HG03139 (cell line): ENCODE results near the gene GPHN.
"Not testable (repeated sequence)": the region's sequence is repeated elsewhere in the genome, so short reads cannot be mapped to it uniquely, and the experiment has no call there.

ENCODE experiments used
- ATAC-seq: cut with Tn5 transposase; IDR thresholded peaks from one replicate; pipeline ENCODE4 v1.9.1; 2021; ENCODE audit not compliant: unreplicated experiment

GPHN gene

GRCh38 chr14:66651536-66652220, 143.7 kb downstream of the GPHN start:
- ATAC-seq: no peak

GRCh38 chr14:66652525-66653106, 144.7 kb downstream of the GPHN start:
- no peak for ATAC-seq

GRCh38 chr14:66657780-66658179, 149.8 kb downstream of the GPHN start:
- no peak for ATAC-seq

DNA sequence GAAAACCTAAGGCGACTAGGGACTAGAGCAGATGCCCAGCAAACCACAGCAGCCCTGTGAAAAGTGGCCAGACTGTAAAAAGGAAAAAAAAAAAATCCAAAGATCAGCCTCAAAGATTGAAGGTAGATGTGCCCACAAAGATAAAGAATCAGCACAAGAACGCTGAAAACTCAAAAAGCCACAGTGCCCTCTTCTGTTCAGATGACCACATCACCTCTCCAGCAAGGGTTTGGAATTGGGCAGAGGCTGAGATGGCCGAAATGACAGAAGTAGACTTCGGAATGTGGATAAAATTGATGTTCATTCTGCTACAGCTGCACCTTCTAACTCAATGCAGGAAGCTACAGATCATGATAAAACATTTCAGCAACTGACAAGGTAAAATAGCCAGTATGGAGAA, 154.4 kb downstream of the GPHN start:
- no peak for ATAC-seq

- no peak for ATAC-seq
Observed at GRCh38 chr14:66677780-66678179, 169.8 kb downstream of the GPHN start.

GRCh38 chr14:66680216-66680615, 172.3 kb downstream of the GPHN start:
- ATAC-seq: no peak

DNA sequence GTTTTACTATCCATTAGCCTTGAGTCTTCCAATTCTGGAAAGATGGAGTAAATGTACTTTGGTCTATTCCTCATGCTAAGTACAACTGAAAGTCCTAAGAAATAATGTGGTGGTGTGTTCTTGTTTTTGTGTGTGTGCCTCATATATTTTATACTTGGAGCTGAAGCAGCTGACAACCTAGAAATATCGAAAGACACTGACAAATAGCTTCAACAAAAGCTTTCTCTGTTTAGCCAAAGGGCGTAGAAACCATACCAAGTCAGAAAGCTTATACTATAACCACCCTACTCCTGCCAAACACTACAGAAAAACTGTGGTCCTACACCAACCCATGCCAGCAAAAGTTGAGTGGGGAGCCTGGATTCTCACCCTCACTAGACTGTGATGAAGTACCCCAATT, 188.4 kb downstream of the GPHN start:
- no peak for ATAC-seq

DNA sequence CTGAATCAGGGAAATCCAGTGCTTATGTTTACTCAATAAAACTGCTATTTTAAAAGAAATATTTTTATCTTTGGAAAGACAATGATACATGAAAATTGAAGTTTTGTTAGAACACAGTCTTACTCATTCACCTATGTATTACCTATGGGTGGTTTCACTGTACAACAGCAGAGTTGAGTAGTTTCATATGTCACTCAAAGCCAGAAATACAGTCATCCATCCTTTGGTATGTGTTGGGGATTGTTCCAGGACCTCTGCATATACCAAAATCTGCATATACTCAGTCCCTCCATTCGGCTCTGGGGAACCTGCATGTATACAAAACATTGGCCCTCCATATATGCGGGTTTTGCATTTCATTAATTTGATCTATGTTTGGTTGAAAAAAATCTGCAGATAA, 190.6 kb downstream of the GPHN start:
- no peak for ATAC-seq

- no peak for ATAC-seq
Observed at GRCh38 chr14:66701813-66702212, 193.9 kb downstream of the GPHN start.

- no peak for ATAC-seq
Observed at GRCh38 chr14:66708267-66708666, 200.3 kb downstream of the GPHN start.

DNA sequence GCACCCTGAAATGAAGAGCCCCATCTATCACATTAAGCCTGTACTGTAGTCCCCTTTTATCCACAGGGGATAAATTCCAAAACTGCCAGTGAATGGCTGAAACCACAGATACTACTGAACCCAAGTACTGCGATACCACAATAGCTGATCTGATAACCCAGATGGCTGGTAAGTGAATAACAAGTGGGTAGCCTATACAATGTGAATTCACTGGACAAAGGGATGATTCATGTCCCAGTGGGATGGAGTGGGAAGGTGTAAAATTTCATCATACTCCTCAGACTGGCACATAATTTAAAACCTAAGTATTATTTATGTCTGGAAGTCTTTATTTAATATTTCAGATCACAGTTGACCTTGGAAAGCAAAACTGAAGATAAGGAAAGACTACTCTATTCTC, 201.3 kb downstream of the GPHN start:
- no peak for ATAC-seq

GRCh38 chr14:66714291-66714690, 206.3 kb downstream of the GPHN start:
- ATAC-seq: not testable (repeated sequence)

DNA sequence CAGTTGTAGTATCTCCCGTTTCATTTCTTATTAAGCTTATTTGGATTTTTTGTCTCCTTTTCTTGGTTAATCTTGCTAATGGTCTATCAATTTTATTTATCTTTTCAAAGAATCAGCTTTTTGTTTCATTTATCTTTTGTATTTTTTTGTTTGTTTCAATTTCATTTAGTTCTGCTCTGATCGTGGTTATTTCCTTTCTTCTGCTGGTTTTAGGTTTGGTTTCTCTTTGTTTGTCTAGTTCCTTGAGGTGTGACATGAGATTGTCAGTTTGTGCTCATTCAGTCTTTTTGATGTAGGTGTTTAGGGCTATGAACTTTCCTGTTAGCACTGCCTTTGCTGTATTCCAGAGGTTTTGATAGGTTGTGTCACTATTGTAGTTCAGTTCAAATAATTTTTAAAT, 207.4 kb downstream of the GPHN start:
- not testable (repeated sequence) for ATAC-seq

GRCh38 chr14:66716227-66716626, 208.3 kb downstream of the GPHN start:
- no peak for ATAC-seq

DNA sequence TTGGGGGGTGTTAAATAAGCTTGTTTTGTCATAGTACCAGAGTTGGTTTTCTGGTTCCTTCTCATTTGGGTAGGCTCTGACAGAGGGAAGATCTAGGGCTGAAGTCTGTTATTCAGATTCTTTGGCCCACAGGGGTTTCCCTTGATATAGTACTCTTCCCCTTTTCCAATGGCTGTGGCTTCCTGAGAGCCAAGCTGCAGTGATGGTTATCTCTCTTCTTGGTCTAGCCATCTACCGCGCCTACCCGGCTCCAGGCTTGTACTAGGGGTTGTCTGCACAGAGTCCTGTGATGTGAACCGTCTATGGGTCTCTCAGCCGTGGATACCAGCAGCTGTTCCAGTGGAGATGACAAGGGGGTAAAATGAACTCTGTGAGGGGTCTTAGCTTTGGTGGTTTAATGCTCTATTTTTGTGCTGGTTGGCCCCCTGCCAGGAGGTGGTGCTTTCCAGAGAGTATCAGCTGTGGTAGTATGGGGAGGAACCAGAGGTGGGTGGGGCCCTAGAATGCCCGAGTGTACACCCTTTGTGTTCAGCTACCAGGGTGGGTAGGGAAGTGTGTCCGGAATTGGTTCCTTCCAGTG, 209.7 kb downstream of the GPHN start:
- ATAC-seq: no peak

DNA sequence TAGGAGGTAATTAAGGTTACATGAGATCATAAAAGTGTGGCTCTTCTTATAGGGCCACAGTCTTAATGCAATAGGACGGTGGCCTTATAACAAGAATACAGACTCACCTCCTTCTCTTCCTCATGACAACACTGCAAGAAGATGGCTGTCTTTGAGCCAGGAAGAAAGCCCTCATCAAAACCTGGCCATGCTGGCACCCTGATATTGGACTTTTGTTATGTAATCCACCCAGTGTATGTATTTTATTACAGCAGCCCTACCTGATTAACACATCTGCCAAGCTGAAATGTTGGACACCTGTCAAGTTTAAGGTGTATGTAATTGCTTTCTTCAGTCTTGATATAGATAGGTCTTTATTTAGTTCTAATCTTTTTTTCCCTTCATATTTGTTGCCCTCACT, 217.0 kb downstream of the GPHN start:
- no peak for ATAC-seq

- ATAC-seq: not testable (repeated sequence)
Observed at GRCh38 chr14:66731298-66731697, 223.4 kb downstream of the GPHN start.

DNA sequence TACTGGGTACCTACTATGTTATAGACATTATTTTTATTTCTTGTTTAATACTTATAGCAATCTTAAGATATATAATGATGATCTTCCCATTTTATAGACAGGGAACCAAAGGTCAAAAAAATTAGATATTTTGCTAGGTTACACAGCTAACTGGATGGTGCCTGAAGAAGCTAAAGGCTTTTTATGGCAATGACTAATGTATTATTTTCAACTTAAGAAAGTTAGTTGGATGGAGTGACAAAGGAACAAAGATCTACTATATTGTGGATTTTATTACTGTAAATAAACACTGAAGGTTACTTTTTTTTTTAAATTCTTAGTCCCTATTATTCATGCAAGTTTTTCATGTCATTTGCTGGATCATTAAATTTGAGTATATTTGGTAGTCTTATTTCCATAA, 227.9 kb downstream of the GPHN start:
- ATAC-seq: no peak

DNA sequence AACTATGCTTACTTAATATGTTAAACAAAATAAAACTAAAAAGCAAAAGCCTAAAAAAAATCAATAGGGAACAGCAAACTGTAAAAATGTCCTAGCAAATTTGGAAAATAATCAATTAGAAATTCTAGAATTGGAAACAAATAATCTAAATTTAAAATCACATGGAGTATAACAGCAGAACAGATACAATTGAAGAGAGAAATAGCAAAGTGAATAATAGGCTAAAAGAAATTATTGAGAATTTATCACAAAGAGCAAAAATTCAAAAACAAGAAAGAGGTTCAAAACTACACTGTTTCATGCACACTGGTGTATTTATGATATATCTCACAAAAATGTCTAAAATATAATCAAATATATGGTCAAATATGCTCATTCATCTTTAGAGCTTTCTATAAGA, 231.9 kb downstream of the GPHN start:
- ATAC-seq: no peak

GRCh38 chr14:66745078-66745477, 237.1 kb downstream of the GPHN start:
- ATAC-seq: no peak

DNA sequence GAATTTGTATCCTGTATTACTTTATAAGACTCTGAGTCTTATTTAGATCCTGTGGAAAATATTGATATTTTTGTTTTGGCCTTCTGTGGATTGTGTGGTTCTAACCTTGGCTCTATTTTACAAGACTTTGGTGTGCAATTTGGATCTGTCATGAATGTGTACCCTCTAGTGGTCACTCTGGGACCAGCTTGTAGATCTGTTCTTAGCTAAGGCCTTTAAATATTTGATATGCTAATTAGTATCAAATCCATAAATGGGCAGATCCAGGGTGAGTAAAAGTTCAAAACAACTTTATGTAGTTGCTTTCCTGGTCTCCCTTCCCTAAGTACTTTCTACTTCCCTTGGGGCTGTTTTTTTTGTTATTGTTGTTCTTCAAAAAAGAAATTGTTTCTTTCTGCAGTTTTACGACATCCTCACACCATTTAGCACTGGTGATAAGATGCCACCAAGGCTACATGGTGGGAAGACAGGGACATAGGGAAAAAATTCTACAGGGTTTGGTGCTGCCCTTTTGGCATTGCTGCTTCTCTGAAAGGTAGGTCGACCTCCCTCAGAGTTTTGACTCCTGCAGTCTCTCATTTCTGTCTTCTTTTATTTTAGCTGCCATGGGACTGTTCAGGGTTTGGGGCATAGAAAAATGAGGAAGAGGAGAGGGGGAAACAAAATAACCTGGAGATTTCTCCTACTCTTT, 238.5 kb downstream of the GPHN start:
- ATAC-seq: no peak

- ATAC-seq: no peak
Observed at GRCh38 chr14:66752109-66752508, 244.2 kb downstream of the GPHN start.
